A673 (cell line): Measurements from ENCODE around the gene ATAD3C. TPM values are rescaled to one million over a fixed set of nuclear protein-coding genes. Genes with fewer than 3 reads are reported as not detected.

Experiments used
- BruUV-seq: library from RNA; stranded (reverse); fragments of 400-500 nt; replicated peaks from 2 replicates; lab custom pipeline; 2021; lab: Mats Ljungman, UMichigan
- CTCF ChIA-PET: fragments of 300-600 bp; sonication (Branson Sonifier 250); formaldehyde crosslinking; loops from one replicate; lab custom pipeline; 2022; ENCODE audit warnings: antibody characterized with exemption; lab: Charles Lee
- POLR2A ChIA-PET: fragments of 300-600 bp; sonication (Branson Sonifier 250); formaldehyde crosslinking; loops from one replicate; lab custom pipeline; 2022; ENCODE audit warnings: antibody characterized with exemption; ENCODE audit not compliant: low non-redundant PET; lab: Charles Lee
- DNase-seq: peaks from one replicate; pipeline ENCODE4 v3.0.0-alpha.2; 2015; ENCODE audit warnings: low spot score
- H3K27ac ChIP-seq: fragments of 200-600 bp; sonication (generic); 2 replicates; pipeline ENCODE4 v1.5.1; 2016; ENCODE audit warnings: mixed run types, low read depth, mild to moderate bottlenecking, mixed read lengths, antibody characterized with exemption, low read length; ENCODE audit not compliant: poor library complexity, severe bottlenecking
- H3K27me3 ChIP-seq: fragments of 200-600 bp; sonication (generic); replicated peaks from 2 replicates; pipeline ENCODE4 v1.6.1; 2017; ENCODE audit warnings: mixed run types, low read depth, mild to moderate bottlenecking, mixed read lengths, antibody characterized with exemption, low read length; ENCODE audit not compliant: insufficient read depth, poor library complexity
- H3K36me3 ChIP-seq: fragments of 200-600 bp; sonication (generic); 2 replicates; pipeline ENCODE4 v1.6.1; 2016; ENCODE audit warnings: mixed run types, mild to moderate bottlenecking, mixed read lengths, antibody characterized with exemption, low read length; ENCODE audit not compliant: insufficient read depth, poor library complexity, severe bottlenecking
- H3K4me1 ChIP-seq: fragments of 200-600 bp; sonication (generic); 2 replicates; pipeline ENCODE4 v1.6.1; 2017; ENCODE audit warnings: mixed run types, mild to moderate bottlenecking, mixed read lengths, antibody characterized with exemption, low read length; ENCODE audit not compliant: insufficient read depth, poor library complexity, severe bottlenecking
- H3K4me3 ChIP-seq: fragments of 200-600 bp; sonication (generic); 2 replicates; pipeline ENCODE4 v1.5.1; 2016; ENCODE audit warnings: low read depth, mixed run types, mild to moderate bottlenecking, mixed read lengths, low read length; ENCODE audit not compliant: poor library complexity, severe bottlenecking
- H3K9me3 ChIP-seq: fragments of 200-600 bp; sonication (generic); 2 replicates; pipeline ENCODE4 v1.6.1; 2016; ENCODE audit warnings: mixed run types, low read depth, mild to moderate bottlenecking, mixed read lengths, antibody characterized with exemption, low read length; ENCODE audit not compliant: poor library complexity, severe bottlenecking
- EZH2 ChIP-seq: fragments of 200-600 bp; sonication (generic); IDR thresholded peaks from 2 replicates; pipeline ENCODE4 v1.6.1; 2017; ENCODE audit warnings: borderline replicate concordance, low read depth, mild to moderate bottlenecking, mixed read lengths, antibody characterized with exemption, low read length; ENCODE audit not compliant: poor library complexity, severe bottlenecking
- intact Hi-C: fragments of 100-400 bp; cut with micrococcal nuclease; formaldehyde crosslinking; loops from one replicate; pipeline ENCODE4 v1.10.0; 2022; ENCODE audit not compliant: unreplicated experiment
- total RNA-seq: library from RNA; stranded (reverse); gene quantifications from 2 replicates; pipeline ENCODE4 v1.2.3, GENCODE V29; 2021
- TF ChIP-seq, protein P1 (sequence below): fragments of 300-800, 200-600 bp; sonication (generic); conservative IDR thresholded peaks from 2 replicates; pipeline ENCODE4 v1.5.1; 2017; ENCODE audit warnings: low read depth, mild to moderate bottlenecking, antibody characterized with exemption, low read length, moderate library complexity, mixed read lengths

ATAD3C gene
- total RNA-seq, 1 experiment from 2014 or later: 0.39 TPM

DNA sequence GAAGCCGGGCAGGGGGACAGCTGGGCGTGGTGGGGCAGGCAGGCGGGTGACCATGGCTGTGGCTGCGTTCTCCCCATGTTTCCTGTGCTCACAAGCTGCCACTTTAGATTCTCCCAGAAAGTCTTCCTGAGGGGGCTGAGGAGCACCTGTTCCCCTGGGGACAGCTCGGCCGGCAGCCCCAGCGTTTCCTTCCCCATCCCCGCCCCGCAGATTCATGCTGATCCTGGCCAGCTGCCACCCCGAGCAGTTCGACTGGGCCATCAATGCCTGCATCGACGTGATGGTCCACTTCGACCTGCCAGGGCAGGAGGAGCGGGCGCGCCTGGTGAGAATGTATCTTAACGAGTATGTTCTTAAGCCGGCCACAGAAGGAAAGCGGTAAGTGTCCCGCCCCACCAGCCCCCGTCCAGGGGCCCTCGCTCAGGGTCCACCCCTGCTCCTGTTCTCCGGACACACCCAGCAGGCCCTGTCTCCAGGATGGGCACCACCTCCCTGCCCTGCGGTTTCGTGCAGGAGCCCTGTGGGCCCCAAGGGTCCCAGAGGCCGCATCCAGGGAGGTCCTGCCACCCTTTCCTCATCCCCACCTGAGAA is 11.1 kb downstream of the ATAD3C start:
- no peaks in the 10 kb centered on the region for H3K36me3 ChIP-seq
- H3K9me3 ChIP-seq: no peaks in the 10 kb centered on the region
- BruUV-seq: no TSS peak
- H3K27ac ChIP-seq: no peak overlapping the region
- ChIA-PET CTCF (no interaction called here), POLR2A (no interaction called here)
- TF ChIP-seq, protein P1, sequence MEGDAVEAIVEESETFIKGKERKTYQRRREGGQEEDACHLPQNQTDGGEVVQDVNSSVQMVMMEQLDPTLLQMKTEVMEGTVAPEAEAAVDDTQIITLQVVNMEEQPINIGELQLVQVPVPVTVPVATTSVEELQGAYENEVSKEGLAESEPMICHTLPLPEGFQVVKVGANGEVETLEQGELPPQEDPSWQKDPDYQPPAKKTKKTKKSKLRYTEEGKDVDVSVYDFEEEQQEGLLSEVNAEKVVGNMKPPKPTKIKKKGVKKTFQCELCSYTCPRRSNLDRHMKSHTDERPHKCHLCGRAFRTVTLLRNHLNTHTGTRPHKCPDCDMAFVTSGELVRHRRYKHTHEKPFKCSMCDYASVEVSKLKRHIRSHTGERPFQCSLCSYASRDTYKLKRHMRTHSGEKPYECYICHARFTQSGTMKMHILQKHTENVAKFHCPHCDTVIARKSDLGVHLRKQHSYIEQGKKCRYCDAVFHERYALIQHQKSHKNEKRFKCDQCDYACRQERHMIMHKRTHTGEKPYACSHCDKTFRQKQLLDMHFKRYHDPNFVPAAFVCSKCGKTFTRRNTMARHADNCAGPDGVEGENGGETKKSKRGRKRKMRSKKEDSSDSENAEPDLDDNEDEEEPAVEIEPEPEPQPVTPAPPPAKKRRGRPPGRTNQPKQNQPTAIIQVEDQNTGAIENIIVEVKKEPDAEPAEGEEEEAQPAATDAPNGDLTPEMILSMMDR: no peak
- TF ChIP-seq EZH2: no peak
- no peak overlapping the region for H3K4me3 ChIP-seq
- DNase-seq: no peak
- intact Hi-C loops: no loop called here
- no peaks in the 10 kb centered on the region for H3K27me3 ChIP-seq
- H3K4me1 ChIP-seq: no peaks in the 10 kb centered on the region

DNA sequence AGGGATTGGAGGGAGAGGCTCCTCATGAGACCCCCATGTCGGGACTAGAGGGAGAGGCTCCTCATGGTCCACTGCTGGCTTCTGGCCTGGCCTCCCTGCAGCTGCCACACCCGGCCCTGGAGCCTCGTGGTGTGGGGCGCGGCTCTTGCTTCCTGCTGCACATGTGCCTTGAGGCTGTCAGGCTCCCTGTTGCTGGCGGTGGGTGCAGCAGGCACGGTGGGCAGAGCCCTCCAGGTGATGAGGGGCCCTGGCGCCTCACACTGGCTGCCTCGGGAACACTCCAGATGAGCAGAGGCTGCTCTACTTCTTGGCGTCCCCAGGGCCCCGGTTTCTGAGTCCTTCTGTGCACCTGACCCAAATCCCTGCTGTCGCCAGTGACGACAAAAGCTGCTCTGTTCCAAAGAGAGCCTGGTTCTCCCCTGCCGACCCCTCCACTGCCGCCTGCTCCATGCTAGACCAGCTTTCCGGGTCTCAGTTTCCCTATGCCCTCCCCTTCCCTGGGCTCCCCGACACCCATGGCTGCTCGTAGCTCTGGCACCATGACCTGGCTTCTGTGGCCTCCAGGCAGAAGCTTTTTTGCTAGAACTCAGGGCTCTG is 12.3 kb downstream of the ATAD3C start:
- Histone ChIP-seq H3K9me3 (no peaks in the 10 kb centered on the region), H3K4me3 (no peak overlapping the region), H3K36me3 (no peaks in the 10 kb centered on the region), H3K27ac (no peak overlapping the region), H3K4me1 (no peaks in the 10 kb centered on the region), H3K27me3 (no peaks in the 10 kb centered on the region)
- CTCF ChIA-PET: no interaction called here
- intact Hi-C loops: no loop called here
- no TSS peak for BruUV-seq
- POLR2A ChIA-PET: no interaction called here
- no peak for DNase-seq
- TF ChIP-seq EZH2: no peak
- TF ChIP-seq, protein P1: no peak

DNA sequence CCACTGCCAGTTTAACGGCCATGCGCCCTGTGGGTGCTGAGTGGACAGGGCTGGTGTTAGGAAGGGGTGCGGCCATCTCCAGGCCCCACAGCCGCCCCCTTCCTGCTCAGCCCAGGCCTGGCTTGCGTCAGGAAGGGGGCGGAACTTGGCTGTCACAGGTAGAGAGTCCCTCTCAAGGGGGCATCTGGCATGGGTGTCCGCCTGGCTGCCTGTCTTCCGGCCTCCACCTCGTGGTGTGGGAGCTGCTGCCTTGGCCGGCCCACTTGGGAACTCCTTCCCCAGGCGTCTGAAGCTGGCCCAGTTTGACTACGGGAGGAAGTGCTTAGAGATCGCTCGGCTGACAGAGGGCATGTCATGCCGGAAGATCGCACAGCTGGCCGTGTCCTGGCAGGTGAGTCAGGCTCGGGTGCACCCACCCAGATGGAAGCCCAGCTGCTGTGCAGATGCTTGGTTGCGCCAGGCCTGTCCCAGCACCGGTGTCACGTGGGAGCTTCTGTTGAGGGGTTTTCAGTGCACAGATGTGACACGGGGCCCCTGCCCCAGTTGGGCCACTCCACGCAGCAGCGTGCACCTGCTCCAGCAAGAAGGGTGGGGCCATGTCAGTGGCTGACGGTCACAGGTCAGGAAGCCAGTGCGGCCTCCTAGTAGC is 13.0 kb downstream of the ATAD3C start:
- Histone ChIP-seq H3K36me3 (no peaks in the 10 kb centered on the region), H3K4me1 (no peaks in the 10 kb centered on the region), H3K9me3 (no peaks in the 10 kb centered on the region), H3K4me3 (no peak overlapping the region), H3K27me3 (no peaks in the 10 kb centered on the region), H3K27ac (no peak overlapping the region)
- BruUV-seq: no TSS peak
- no peak for DNase-seq
- intact Hi-C loops: no loop called here
- TF ChIP-seq, protein P1: no peak
- no peak for TF ChIP-seq EZH2
- ChIA-PET POLR2A (no interaction called here), CTCF (no interaction called here)
